ENCODE measurements around the gene ARHGAP15.

- TF ChIP-seq, protein P1, sequence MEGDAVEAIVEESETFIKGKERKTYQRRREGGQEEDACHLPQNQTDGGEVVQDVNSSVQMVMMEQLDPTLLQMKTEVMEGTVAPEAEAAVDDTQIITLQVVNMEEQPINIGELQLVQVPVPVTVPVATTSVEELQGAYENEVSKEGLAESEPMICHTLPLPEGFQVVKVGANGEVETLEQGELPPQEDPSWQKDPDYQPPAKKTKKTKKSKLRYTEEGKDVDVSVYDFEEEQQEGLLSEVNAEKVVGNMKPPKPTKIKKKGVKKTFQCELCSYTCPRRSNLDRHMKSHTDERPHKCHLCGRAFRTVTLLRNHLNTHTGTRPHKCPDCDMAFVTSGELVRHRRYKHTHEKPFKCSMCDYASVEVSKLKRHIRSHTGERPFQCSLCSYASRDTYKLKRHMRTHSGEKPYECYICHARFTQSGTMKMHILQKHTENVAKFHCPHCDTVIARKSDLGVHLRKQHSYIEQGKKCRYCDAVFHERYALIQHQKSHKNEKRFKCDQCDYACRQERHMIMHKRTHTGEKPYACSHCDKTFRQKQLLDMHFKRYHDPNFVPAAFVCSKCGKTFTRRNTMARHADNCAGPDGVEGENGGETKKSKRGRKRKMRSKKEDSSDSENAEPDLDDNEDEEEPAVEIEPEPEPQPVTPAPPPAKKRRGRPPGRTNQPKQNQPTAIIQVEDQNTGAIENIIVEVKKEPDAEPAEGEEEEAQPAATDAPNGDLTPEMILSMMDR (IDR thresholded peaks at IDR 0.05) = no peak
- TF ChIP-seq POLR2A (IDR thresholded peaks at IDR 0.05) = no peak
Measured at GRCh38 chr2:143282684-143283083, 153.5 kb downstream of the ARHGAP15 start.
